Measurements from ENCODE around the gene ANXA2R.
"Not testable (repeated sequence)": the region's sequence is repeated elsewhere in the genome, so short reads cannot be mapped to it uniquely, and the experiment has no call there.

ANXA2R gene, protein sequence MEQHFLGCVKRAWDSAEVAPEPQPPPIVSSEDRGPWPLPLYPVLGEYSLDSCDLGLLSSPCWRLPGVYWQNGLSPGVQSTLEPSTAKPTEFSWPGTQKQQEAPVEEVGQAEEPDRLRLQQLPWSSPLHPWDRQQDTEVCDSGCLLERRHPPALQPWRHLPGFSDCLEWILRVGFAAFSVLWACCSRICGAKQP

DNA sequence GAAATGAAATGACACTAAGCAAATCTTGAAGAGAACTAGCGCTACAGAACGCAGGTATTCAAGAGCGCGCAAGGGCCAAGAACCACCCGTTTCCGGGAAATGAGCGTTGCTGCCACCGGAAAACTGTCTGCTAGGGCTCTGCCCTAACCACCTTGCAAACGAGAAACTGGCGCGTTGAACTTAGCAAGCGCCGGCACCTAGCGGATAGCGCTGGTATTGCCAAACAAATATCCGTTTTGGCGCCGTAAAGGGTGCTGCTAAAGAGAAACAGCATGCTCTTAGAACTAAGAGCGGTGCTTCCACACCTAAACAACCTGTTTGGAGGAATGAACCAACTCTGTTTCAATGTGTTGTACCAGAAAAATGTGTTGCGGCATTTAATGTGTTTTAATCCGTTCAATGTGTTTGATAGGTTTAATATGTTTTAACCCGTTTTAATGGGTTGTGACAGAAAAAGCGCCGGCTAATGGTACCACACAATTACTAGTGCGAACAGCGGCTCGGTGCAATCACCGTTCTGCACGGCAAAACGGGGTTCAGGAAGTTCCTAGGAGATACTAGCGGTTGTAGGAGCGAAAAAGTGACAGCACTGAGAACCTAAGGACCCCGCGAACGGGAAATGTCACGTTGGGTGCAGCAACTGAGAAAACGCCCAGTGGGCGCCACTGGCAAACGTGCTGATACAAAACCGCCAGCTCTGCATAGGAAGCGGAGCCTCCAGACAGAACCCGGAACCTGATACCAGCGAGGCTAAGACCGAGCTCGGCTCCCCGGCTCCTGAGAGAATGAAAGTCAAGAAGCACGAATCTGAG lies at the start of gene ANXA2R:
ANXA2R (minus strand) TSS at position 33 of the 812 bp plus-strand sequence. CDS start 273 bp downstream, outside the sequence.
- DNase-seq: peak; percentile 98

DNA sequence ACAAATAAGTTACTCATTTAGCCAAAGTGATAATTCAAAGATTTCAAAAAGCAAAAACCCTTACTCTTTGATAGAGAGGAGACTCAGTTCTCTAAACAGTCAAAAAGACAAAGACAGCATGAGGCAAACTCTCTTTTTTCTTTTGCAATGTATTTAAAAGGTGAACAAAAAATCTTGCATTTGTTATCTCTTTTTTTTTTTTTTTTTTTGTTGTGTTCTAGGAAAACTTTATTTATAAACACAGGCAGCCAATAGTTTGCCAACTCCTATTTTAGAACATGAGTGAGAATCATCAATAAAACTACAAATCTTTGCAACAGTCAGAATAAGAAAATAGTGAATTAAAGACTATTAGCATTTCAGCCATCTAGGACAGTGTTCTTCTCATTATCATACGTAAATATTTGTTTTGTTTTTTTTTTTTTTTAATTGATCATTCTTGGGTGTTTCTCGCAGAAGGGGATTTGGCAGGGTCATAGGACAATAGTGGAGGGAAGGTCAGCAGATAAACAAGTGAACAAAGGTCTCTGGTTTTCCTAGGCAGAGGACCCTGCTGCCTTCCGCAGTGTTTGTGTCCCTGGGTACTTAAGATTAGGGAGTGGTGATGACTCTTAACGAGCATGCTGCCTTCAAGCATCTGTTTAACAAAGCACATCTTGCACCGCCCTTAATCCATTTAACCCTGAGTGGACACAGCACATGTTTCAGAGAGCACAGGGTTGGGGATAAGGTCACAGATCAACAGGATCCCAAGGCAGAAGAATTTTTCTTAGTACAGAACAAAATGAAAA lies 46.2 kb upstream of the ANXA2R start:
- DNase-seq: not testable (repeated sequence)

DNA sequence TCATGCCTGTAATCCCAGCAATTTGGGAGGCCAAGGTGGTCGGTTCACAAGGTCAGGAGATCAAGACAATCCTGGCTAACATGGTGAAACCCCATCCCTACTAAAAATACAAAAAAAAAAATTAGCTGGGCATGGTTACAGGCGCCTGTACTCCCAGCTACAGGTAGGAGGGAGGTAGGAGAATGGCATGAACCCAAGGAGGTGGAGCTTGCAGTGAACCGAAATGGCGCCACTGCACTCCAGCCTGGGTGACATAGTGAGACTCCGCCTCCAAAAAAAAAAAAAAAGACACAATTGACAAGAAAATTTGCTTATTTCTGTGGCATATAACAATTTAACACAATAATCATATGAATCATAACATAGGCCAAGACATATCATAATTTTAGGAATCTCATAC lies 45.3 kb upstream of the ANXA2R start:
- peak; percentile 18 for DNase-seq

DNA sequence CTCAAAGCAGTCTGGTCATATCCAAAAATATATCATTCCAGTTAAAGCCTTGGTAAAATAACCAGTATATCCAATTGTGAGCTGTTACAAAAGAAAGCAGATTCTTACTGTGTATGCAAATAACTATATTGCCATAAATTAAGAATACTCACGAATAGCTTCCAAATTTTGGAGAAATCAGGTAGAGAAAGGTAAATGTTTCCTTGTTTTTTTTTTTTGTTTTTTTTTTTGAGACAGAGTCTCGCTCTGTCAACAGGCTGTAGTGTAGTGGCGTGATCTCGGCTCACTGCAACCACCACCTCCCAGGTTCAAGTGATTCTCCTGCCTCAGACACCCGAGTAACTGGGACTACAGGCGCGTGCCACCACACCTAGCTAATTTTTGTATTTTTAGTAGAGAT lies 44.3 kb upstream of the ANXA2R start:
- not testable (repeated sequence) for DNase-seq

DNA sequence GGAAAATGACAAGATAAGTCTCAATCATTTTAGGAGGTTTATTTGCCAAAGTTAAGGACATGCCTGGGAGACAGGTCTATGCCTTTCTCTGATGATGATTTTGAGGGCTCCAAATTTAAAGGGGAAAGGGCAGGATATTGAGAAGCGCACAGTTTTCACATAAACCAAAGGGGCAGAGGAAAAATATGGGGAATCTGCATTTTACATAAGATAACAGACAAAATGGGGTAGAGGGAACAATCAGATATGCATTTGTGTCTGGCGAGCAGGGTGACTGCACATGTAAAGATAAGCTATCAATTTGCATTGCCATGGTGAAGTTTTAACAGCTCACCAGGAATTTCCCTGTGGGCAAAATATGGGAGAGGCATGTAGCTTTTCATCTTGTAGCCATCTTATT lies 41.2 kb upstream of the ANXA2R start:
- DNase-seq: not testable (repeated sequence)

DNA sequence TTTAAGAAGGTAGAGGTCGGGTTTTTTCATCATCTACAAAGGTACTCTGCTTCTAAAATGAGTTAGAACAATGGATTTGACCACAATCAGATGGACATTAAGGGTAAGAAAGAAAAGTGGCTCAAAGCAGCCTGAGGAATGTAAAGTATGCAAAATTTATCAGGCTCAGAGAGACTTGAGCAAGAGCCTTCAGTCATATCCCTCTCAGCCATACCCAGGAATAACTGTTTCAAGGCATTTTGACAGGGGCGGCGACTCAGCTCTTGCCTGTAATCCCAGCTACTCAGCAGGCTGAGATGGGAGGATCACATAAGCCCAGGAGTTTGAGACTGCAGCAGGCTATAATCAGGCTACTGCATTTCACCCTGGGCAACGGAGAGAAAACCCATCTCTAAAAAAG lies 38.8 kb upstream of the ANXA2R start:
- DNase-seq: no peak

DNA sequence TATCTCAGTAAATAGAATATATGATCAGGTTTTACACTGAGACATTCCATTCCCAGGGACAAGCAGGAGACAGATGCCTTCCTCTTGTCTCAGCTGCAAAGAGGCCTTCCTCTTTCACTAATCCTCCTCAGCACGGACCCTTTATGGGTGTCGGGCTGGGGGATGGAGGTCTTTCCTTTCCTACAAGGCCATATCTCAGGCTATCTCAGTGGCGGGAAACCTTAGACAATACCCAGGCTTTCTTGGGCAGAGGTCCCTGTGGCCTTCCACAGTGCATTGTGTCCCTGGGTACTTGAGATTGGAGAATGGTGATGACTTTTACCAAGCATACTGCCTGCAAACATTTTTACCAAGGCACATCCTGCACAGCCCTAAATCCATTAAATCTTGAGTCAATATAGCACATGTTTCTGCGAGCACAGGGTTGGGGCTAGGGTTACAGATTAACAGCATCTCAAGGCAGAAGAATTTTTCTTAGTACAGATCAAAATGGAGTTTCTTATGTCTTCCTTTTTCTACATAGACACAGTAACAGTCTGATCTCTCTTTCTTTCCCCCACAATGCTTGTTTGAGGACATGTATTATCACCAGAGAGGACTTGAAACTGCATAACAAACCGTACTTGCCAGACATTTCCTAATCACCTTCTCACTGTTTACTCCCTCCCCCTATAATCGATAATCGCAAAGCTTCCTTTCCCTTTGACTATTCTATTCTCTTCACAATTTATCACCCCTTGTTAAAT lies 37.5 kb upstream of the ANXA2R start:
- not testable (repeated sequence) for DNase-seq

DNA sequence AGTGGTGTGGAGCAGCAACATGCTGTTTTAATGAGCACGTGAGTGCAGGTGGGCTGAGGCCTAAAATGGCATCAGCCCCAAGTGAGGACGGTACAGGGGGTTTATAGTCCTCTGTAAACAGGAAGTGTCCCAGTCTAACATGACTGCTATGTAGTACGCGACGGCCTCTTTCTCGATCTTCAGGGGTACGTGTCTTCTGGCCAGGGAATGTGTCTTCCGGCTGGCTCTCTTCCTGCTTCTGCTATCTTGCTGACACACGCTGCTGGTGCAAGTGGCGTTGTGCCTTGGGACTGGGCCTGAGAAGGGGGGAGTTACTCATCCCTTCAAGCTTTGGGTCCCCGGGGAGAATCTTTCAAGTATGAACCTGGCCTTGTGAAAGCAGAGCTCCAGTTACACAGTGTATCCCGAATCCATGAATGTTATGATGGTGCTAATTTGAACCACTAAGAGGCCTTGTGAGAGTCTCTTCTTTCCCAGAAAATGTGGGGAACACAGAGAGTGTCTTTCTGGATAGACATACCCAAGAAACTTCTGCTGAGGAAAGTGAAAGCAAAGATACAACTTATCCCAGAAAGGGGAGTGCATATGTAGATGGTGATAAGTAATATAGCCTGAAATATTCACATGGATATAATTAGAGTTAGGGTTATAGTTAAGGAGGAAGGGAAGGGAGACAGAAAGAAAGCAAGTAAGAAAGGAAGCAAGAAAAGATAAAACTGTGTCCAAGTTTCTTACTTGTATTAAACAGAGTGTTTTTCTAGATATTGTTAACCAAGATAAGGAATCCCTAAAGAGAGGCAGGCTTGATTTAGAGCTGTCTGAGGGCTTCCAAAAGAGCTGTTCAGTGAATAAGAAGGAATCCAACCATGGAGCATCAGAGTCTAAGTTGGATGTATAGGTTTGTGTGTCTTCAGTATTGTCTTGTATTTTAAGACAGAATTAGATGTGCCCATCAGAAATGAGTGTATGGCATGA lies 35.5 kb upstream of the ANXA2R start:
- no peak for DNase-seq

DNA sequence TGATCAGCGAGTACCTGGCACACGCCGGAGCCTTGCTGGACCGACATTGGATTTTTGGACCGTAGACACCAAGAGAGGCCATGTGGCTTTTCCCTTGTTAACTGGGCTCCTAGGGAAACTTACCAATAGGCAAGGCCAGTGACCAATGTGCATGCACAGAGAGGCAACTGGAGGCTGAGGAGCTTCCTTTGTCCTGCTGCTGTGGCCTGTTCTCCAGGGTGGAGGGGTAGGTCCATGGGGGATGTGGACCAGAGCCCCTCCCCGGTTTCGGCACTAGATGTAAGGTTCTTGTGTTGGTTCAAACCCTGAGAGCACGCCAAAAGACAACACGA lies 34.8 kb upstream of the ANXA2R start:
- no peak for DNase-seq

DNA sequence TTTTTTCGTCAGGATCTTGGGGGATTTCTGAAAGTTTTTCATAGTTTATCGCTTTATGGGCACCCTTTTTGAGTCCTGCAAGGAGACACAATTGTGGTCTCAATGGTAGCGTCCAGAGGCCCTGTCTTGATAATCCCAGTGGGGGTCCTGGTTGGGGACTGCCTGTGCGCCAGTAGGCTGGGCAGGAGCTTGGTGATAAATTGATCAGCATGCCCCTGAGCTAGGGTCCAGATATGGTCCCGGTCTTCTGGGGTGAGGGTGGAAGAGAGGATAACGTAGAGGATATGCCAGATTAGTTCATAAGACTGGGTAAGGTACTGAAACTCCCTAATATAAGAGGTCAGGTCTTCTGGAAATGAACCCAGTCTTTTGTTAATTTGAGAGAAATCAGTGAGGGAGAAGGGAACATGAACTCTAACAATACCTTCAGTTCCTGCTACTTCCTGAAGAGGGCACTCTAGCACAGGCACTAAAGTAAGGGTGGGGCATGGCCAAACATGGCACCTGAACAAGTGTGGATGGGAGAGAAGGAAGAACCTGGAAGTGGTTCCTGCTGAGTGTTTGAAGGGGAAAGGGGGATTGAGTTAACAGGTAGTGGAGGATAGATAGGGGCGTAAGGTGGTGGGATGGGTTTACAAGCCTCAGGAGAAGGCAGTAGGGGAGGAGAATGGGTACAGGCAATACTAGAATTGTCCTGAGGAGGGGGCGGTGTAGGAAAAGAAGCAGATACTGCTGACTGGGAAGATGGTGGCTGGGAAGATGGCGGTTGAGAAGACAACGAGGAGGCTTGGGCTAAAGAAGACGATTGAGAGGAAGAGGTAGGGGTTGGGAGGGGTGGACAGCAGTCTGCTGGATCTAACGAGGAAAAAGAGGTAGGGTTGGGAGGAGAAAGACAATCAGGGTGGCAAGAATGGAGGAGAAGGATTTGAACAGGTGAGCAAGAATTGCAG lies 33.8 kb upstream of the ANXA2R start:
- peak; percentile 61 for DNase-seq

DNA sequence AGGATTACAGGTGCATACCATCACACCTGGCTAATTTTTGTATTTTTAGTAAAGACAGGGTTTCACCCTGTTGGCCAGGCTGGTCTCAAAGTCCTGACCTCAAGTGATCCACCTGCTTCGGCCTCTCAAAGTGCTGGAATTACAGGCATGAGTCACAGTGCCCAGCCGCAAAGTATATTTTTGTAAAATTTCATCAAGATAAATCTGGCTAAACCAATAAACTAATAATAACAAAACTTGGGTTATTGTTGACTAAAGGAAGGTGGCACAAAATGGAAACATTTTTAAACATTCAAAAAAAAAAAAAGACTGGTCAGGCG lies 29.2 kb upstream of the ANXA2R start:
- not testable (repeated sequence) for DNase-seq

DNA sequence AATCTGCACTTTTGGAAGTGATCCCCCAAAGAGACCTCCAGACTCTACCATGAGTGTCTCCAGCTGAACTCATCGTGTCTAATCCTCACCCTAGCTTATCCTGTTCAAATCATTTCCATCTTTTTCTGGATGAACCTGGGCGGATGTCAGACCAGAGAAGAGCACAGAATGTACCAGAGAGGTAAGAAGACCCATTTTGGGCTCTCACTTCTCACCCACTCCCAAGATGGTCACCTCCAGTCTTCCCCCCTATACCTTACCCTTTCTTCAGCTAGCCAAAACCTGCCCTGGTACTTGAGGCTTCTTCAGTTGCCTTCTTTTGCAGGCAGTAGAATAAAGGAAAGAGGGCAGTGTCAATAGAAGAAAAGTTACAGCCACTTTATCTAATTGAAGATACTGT lies 27.9 kb upstream of the ANXA2R start:
- no peak for DNase-seq

DNA sequence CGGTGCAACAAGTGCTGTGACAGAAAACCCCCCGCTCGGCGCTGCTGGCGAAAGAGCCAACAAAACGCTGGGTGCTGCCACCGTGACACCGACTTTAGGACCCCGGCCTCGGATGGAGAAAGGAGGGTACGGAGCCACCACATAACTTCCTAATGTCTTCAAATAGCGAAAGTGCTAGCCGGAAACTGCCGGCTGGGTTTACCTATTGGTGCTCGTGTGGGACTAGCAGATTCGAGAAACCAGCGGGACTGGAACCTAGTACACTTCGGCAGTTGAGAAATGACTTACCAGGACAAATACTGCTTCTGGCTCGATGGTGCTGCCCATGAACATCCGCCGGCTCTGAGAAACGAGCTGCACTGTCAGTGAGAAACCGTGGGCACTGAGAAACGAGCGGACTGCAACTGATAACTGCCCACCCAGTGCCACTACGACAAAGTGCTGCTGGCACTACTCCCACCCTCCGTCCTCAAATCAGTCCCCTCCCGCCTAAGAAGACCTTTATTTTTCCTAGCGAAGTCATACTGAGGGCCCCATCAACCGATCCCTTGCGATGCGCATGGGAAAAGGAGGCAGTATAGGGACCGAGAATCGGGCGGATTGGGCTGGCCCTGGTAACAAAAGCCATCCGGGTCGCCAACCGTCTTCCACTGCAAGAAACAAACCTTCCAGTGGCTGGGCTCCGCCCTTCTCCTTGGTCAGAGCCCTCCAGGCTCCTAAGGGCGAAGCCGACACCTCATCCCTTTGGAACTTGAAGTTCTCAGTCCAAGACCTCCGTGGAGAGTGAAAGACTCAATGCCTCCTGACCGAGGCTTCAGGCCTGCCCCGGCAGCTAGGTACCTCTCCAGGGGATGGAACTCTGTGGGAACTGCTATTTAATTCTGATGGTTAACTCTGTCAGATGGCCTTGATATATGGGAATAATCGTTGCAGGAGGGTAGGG lies 27.0 kb upstream of the ANXA2R start:
- DNase-seq: peak; percentile 95

DNA sequence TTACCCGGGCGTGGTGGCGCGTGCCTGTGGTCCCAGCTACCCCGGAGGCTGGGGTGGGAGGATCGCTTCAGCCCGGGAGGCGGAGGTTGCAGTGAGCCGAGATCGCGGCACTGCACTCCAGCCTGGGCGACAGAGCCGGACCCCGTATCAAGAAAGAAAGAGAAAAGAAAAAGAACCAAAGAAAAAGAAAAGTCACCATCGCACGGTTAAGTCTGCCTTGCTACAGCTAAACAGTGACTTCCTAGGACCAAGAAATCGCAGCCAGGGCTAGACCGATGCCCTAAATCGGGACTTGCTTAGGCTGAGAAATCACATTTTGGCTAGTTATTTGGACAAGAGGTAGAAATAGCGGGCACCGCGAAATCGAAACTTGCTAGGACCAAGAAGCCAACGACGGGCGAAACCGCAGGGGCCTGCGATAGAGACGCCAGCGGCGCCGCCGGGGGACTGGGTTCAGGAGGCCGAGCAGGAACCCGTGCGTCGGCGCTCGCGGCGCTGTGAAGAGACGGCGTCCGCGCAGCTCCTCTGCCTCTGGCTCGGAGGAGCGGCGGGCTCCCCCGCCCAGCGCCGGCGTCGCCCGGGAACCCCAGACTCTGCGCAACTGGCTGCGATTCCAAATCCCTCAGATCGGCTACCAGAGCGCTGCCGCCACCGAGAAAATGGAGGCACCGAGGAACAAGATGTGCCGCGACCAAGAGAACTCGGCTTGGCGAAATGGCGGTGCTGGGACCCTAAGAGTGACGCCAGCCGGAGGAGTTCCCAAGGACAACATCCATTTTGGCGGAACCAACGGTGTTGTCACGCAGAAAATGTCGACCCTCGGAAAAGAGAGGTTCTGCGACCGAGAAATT lies 26.1 kb upstream of the ANXA2R start:
- peak; percentile 92 for DNase-seq

DNA sequence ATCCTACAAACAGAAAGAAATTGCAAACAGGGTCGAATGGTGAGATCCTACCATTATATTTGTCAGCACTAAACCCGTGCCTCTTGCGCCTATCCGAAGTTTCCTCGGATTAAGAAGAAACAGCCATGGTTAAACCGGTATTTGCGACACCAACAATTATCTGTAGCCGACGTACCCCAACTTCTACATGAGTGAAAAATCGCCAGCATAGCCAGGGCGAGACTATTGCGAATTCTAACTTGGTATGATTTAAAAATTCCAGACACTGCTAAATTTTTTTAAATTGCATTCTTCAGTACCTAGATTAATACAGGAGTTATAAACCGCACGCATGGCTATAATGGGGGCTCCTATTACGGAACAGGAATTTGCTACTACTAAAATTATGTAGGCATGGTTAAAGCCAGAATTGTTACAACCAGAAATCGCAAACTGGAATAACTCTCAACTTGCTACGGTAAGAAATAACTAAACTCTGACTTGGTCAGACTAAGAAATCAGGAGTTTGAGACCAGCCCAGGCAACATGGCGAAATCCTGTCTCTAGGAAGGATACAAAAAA lies 25.3 kb upstream of the ANXA2R start:
- peak; percentile 55 for DNase-seq

DNA sequence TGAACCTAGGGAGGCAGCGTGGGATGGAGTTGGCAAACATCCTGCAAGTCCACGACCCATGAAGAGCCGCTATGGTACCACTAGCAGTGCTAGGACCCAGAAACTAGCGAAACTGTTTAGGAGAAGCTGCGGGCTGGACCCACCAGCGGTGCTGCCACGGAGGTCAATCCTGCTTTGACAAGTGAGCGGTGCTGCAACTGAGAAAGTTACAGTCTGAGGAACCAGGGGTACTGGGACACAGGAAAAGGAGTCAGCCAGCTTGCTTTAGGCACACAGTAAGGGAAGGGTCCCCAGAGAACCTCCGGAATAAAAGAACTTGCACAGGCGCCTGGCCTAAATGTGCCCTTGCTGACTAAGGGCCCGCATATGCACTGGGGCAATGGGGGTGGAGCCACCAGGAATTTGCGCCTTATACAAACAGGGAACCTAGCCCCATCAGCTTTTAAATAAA lies 23.6 kb upstream of the ANXA2R start:
- no peak for DNase-seq

DNA sequence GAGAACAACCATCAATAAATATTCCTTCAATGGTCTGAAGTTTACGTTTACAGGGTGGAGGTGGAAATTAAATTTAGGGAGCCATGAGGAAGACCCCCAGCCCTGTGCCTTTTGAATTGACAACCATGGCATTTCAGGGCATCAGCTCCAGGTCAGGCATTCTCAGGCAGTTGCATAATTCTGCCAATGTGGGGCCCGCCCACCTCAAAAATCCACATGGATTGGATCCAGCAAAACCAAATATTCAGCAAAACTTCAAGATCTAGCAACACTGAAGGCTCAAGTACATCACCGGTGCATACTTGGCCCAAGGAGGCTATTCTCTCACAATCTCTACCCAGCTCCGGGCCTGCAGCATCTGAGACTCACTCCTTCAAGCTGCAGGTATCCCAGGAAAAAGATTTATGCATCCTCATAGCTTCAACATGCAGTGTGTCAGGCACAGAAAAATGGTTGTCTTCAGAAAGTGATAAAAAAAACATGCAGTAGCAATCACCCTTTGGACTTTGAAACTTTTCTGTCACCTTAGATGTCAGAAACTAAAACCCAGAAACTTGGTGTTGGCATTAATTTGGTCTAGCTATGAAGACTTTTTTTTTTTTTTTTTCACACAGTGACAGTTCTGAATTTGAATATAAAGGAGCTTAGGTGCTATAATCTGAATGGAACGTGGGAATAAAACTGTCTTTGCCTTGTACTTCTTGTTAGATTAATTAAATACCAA lies 21.4 kb upstream of the ANXA2R start:
- no peak for DNase-seq
